ENCODE measurements around the gene UBE2E3. TPM values are rescaled to one million over a fixed set of nuclear protein-coding genes. Genes with fewer than 3 reads are reported as not detected.

UBE2E3 gene
- total RNA-seq, 1 donor from 2014 or later: 55.1 TPM

DNA sequence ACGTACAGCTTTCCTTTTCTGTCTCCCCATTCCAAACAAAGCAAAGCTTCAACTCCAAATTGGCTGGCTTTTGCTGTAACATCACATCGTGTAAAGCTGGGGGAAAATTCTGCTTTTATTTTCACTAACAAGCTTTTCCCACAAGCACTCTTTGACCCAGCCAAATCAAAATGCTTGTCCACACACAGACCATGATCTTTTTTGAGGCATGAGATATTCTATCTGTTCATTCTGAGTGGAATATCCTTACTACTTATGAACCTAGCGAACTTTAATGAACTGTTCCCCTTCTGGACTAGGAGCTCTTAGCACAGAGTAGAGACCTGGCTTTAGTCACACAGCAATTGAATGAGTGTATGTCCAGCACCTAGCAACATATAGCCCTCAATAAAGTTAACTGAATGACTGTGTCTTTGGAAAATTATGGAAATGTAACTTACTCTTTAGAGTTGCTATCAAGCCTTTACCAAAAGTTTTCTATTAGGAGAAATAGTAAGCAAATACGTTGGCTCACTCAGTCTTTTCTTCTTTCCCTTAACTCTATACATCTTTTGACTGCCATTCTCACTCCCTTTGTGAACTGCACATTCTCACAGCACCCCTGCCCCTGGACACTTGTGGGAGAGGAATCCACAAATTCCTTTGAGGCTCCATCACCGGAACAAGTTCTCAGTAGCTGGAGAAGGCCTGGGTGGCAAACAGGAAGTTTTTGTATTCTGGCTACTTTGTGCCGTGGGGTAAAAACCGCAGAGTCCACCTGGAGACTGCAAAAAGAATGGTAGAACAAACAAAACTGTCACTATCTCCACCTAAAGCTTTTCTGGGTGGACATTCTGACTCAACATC is 1.3 kb upstream of the UBE2E3 start:
- no peak for DNase-seq (ENCODE audit: low read depth, low spot score)

DNA sequence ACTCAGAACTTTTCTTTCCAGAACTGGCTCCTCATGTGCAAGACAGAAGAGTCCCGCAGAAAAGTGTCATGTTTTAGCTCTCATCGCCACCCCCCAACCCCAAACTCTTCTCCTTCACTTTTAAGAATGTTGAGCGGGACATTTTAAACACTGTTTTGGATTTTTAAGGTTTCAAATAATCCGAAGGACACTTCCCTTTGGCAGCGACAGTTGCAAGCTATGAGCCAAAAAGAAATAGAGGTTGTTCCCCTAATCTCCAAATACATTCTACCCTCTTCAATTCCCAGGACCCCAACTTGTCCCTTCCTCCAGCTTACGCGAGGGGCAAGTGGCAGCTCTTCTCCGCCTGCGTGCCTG is 678 bp upstream of the UBE2E3 start:
- no peak for DNase-seq (ENCODE audit: low read depth, low spot score)

DNA sequence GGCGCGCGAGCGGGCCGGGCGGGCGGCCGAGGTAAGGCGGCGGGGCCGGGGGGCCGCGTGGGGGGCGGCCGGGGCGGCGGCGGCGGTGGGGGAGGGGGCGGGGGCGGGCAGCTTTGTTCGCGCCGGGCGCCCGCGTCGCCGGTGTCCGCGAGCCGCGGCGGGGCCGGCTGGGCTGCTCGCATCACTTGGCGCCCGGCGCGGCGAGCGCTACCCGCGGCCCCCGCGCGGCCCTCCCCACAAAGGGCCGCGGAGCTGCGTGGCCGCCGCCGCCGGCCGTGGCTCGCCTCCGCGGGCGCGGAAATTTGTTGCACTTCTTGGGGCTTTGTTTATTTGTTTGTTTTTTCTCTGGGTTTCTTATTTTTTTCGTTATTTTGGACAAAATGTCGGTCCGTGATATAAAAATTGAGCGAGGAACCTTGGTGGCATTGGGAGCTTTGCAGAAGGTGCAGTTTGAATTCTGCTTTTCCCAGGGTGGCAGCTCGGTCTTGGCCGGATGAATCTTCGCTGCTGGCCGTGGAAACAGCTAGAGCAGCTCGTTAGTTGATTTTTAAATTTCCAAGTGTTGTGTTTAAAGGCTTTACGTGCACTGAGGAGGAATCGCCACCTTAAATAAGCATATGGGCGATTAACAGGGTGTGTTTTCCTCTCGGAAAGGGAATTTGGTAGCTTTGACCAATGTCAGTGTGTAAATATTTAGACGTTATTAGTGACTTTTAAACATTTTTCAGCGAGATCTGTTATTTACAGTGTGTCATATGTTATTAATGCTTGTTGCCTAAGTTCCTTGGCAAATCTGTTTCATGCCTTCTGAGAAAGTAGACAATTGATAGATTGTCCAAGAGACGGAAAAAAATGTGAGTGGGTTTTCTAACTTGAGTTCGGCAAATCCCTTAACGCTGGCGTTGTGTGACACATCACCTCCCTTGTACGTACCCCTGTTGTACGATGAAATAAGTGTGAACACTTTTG is 822 bp downstream of the UBE2E3 start:
- no peak for DNase-seq (ENCODE audit: low read depth, low spot score)

DNA sequence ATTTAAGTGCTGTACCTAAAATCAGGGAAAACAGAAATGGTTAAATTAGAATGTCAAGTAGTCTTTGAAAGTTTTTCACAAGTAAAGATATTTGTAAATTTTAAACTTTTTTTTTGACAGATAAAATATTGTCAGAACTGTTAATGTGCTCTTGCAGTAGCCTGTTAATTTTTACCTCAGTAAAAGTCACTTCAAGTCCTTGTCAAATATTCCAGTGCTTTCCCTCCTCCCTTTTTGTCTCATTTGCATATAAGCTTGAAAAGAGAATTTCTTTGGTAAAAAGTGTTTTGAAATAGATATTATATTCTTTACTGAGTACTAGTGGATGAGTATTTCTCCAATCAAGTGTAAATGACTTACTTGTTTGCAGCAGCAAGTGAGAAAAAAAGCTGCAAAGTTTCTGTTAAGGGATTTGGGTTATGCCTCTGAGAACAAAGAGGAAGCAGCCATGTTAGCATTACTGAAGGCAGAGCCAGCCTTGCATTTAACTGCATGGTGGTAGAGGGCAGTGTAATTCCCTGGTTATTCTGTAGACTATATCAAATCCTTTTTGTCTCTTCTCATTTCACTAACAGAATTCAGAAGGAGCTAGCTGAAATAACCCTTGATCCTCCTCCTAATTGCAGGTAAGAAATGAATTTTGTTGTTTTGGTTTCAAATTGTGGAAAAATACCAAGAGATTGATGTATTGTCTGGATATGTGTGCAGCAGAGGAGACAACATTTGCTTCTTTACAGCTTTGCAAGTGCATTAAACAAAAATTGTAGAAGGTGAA is 3.2 kb downstream of the UBE2E3 start:
- no peak for DNase-seq (ENCODE audit: low read depth, low spot score)

DNA sequence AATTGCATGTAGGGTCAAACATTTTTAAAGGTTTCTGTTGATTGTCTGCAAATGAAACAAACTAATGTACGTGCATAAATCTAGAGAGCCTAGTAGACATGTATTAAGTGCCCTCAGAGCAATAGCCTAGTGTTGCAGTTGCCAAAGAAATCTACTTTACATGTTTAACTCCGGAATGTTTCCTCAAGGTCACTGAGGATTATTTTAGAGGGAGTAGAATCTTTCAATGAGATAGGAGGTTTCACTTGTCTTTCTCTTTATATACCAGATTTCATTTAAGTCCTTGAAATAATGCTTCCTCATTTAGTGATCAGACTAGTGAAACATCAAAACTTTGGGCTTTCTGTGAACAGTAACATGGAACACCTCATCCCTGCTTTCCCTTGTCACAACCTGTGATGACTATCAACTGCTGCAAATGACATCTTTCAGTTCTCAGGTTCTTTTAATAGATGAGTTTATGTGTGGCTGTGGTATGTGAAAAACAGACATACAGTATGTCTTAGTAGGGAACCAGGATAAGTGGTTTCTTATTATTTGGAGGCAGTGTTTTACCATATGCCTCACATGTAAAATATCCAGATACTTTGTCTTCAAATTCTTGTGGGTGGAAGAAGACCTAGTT is 5.5 kb downstream of the UBE2E3 start:
- DNase-seq (ENCODE audit: low read depth, low spot score): no peak

DNA sequence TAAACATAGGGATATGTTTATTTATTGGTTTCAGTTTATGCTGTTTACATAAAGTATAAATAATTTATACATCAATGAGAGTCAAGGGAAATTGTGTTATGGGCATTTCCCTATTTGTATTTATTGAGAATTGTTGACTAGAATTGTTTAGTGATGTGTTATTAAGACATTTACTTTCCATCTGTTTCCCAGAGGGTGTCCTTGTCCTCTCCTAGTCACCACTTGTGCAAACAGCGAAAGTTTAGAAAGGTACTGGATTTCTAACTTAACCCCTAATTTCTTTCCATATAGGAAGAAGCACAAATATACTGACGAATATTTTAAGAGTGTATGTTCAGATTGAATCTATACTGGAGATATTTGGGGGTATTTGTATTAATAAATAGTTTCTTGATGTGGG is 6.7 kb downstream of the UBE2E3 start:
- no peak for DNase-seq (ENCODE audit: low read depth, low spot score)

DNA sequence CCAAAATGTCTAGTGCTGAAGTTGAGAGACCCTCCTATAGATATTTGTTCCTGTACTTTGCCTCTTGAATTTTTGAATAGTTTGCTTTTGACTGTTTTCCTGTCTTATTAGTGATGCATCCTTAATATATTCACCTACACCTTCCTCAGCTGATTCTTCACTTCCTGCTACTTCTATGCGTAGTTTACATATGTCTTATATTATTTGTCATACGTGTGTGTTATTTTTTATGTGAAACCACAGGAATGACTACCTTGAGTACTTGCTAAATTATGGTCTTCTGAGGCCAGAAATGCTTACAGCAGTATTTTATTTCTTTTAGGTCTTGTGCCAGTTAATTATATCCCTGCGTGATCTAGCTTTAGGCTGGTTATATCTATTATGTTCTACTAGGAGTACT is 9.9 kb downstream of the UBE2E3 start:
- DNase-seq (ENCODE audit: low read depth, low spot score): no peak

DNA sequence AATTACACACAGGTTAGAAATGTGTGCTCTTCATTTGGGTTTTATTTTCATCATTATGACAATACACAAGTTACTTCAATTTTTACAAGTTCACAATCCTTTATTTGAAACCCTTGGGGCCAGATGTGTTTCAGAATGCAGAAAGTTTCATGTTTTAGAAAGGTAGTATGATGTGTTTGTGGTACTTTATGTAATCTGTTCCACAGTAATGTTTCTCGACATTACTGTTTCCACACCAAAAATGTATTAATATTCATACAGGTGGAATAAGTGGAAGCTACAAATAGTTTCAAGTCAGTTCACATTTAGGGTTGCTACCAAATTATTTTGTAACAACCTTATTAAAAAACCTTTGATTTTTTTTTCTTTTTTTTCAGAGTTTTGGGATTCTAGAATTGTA is 10.4 kb downstream of the UBE2E3 start:
- no peak for DNase-seq (ENCODE audit: low read depth, low spot score)

DNA sequence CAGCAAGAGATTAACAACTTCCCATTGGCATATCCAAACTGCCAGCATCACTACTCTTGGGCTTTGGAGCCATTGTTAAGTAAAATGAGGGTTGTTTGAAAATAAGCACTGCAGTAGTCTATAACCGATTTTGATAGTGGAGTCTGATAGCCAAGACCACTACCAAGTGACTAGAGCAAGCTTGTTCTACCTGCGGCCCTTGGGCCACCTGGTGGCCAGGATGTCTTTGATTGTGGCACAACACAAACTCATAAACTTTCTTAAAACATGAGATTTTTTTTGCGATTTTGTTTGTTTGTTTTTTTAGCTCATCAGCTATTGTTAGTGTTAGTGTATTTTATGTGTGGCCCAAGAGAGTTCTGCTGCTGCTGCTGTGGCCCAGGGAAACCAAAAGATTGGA is 11.0 kb downstream of the UBE2E3 start:
- no peak for DNase-seq (ENCODE audit: low read depth, low spot score)

DNA sequence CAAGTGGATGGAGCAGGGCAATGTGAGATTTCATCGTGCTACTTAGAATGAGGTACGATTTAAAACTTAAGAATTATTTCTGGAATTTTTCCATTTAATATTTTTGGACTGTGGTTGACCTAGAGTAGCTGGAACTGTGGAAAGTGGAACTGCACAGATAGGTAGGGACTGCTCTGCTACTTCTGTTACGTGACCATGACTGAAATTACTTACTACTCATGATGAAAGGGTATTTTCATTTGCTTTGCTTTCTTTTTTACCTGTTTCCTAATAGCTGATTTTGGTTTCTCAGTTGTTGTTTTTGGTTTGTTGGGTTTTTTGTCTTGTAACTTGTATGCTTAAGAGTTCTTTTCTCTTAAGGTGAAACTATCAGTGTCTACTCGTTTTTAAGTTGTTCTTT is 11.4 kb downstream of the UBE2E3 start:
- no peak for DNase-seq (ENCODE audit: low read depth, low spot score)

DNA sequence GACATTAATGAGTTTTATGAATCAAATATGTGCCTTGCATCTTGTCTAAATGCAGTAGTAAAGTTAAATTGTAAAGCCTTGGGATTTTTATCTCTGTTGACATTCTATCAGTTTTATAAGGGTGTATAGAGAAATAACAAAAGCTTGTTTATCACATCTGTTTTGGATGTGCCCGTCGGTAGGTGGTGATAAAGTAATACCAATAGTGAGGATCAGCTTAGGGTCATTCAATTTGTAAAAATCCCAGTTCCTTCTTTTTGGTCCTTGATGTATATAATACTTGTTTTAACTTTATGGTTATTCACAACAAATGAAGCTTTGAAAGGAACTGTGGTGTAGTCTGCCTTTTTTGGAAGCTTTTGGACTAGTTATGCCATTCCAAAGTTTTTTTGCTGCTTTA is 12.6 kb downstream of the UBE2E3 start:
- no peak for DNase-seq (ENCODE audit: low read depth, low spot score)

DNA sequence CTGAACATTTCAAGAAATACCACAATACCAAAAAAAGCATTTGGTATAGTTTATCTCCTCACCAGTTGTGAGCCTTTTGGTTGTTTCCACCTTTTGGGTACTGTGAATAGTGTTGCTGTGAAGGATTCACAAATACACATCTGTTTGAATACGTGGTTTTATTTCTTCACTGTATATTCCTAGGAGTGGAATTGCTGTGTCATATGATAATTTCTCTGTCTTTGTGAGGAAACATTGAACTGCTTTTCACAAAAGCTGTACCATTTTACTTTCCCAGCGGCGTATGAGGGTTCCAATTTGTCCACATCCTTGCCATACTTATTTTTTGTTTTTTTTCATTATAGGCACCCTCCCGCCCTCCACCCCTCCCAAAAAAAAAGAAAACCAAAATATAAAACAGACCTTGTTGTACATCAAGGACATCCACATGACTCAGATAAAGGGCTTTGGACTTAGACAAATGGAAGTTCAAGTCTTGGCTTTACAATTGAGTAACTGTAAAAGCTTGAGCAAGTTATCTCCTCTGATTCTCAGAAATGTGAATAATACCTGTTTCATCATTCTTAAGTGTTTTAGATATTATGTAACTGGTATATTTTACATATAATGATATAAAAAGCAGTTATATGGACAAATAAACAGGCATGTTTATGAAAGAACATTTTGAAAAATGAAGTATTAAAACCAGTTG is 19.0 kb downstream of the UBE2E3 start:
- no peak for DNase-seq (ENCODE audit: low read depth, low spot score)

DNA sequence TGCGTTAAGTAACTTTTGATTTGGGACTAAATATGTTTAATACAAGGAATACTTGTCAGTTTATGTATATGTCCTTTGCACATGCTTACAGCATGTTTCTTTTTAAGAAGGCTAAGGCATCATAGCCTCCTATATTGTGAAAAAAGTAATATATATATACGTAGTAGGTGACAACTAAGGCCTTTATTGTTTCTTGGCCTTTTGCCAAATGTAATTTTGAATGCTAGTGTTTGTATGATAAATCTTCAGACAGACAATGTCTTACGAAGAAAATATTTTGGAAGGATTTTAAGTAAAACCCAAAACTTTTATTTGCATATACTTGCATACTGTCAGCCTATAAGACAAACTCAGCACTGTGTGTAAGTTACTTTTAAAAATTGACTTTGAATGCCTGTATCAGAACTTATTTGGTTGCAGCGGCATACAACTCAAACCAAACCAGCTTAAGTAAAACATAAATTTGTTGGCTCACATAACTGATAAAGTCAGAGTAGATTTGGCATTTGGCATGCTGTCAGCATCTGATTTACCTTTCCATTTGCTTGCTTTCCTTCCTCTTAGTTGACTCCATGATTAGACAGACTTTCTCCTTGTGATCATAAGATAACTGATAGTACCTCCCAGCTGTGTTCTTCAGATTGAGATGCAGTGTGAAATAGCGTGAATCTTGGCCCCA is 24.4 kb downstream of the UBE2E3 start:
- no peak for DNase-seq (ENCODE audit: low read depth, low spot score)

DNA sequence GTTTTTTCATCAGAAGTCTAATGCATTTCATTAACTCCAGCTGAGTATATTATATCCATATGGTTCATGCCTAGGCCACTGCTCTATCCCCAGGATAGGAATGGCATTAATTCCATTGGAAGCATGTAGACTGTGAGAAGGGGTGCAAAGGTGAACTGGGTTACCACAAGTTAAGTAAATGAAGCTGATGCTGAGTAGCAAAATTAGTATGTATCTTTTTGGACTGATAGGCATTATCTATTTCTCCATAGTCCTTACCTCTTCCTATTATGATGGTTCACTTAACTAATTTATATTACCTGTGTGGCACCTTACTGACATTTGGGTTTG is 24.9 kb downstream of the UBE2E3 start:
- DNase-seq (ENCODE audit: low read depth, low spot score): no peak

DNA sequence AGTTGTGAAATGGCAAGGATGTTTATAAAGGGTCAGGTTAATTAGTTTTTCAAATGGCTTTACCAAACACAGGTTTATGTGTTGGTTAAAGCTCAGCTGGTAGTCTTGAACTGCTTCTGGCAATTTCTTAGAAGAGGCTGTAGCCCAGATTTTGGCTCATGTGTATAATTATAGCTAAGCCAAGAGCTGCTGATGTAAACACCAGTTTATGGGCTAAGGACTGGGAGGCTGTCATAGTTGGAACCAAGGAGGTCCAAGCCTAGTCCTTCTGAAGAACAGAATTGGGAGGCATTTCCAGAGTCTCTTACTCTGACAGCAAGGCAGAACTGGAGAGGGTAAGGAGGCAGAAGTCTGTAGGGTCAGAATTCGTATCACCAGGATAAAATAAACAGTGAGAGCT is 25.4 kb downstream of the UBE2E3 start:
- no peak for DNase-seq (ENCODE audit: low read depth, low spot score)

DNA sequence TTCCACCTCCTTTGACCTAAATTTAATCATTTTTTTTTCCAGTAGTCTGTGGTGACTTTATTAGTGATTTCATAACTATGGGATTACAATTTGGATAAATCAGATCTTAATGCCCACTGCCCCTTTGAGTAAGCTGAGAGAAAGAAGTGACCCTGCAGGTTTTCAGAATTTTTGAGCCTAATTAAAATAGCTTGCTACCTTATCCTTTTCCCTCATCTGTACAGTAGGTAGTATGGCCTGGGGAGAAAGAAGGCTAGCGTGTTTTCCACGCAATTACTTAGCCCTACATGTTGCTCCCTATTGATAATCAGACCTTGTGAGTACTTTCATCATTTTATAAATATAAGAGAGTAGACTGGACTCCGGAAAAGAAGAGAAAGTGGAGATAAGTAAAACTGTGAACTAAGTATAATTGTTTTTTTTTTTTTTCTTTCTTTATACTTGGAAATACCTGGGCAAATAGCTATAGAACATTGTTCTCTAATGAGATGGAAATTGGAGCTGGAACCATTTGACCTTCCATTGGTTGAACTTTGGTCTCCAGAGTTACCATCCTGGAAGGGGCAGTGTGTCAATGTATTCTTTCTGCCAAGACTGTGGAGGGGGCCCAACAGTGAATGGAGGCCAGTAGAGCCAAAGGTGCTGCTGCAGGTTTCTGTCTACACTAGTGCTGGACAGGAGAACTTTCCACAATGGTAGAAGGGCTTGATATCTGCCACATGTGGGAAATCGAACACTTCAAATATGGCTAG is 26.9 kb downstream of the UBE2E3 start:
- DNase-seq (ENCODE audit: low read depth, low spot score): no peak

DNA sequence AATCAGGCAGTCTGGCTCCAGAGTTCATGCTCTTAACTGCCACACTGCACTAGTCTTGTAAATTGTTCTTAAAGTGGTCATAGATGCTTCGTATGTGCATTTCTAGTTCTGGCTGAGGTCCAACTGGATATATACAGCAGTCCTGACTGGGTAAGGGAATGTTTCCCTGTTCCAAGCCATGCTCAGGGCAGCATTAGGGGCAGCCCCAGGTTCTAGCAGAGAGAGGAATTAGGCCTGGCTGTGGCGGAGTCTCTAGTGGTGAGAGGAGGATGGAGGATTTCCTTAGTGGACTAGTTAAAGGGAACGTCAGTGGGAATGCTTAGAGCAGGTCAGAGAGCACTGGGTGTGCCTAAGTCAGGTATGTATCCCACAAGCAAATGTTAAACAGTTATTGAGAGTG is 28.0 kb downstream of the UBE2E3 start:
- no peak for DNase-seq (ENCODE audit: low read depth, low spot score)

DNA sequence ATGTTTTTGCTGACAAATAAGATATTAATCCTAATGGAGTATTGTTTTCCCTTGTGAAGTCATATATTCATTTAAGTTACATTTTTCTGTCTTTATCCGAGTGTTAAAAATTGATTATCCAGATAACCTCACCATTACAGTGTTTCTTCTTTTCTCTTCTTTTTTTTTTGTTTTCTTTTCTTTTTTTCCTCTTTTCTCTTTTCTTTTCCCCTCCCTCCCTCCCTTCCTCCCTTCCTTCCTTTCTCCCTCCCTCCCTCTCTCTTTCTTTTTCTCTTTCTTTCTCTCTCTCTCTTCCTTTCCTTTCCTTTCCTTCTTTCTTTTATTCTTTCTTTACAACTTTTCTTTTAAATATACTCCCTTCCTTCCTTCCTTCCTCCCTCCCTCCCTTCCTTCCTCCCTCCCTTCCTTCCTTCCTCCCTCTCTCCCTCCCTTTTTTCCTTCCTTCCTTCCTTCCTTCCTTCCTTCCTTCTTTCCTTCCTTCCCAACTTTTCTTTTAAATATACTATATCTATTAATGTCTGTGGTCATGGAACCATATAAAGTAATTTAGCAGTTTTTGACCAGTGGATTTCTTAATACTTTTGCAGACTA is 40.9 kb downstream of the UBE2E3 start:
- no peak for DNase-seq (ENCODE audit: low read depth, low spot score)

DNA sequence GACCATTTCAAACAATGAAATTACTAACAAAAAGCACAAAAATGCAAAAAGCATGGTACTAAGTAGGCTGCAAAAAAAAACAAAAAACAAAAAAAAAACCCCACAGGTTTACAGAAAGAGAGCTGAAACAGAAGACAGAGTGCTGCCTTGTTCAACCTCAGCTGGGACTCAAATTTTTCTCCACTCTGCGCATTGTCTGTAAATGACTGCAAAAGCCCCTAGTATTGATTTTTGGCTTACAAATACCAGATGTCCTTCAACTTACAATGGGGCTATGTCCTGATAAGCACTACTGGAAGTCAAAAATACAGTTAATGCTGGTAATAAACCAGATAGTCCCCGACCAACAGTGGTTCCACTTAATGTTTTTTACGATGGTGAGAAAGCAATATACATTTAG is 42.2 kb downstream of the UBE2E3 start:
- DNase-seq (ENCODE audit: low read depth, low spot score): no peak

All from pulmonary artery endothelial cell (primary cell).